ENCODE results near the gene TMEM125.

TMEM125 gene

GRCh38 chr1:43313771-43314170 lies 44.0 kb downstream of the TMEM125 start:
- DNase-seq: no peak

- no peak for DNase-seq
Observed at GRCh38 chr1:43314233-43314632, 44.5 kb downstream of the TMEM125 start.

GRCh38 chr1:43315481-43315880 lies 45.7 kb downstream of the TMEM125 start:
- no peak for DNase-seq

DNA sequence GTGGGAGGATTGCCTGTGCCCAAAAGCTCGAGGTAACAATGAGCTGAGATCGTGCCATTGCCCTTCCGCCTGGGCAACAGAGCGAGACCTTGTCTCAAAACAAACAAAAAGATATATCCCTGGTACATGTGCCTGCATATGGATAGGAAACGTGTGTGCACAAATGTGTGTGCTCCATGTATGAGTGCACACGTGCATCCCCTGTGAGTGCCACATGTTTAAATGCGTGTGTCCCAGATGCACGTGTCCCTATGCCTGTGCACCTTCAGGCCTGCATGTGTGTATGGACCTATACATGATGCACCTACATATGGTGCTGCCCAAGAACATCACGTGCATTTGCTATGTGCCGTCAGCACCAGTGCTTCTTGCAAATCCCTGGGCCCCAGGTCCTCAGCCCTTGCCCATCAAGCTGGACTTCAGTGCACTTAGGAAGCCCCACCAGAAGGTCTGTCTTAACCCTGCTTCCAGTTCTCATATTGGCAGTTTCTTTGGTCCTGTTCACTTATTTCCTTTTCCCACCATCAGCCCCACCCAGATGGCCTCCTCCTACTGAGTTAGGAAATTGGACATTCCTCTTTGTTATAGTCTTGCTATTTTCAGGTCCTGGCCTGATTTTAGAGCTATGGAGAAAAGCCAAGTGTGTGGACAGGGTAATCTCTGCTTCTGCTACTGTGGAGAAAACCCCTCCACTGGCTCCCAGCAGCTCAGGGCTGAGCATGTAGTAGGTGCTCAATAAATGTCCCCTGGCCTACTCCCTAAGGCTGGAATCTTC lies 46.4 kb downstream of the TMEM125 start:
- DNase-seq: no peak

DNA sequence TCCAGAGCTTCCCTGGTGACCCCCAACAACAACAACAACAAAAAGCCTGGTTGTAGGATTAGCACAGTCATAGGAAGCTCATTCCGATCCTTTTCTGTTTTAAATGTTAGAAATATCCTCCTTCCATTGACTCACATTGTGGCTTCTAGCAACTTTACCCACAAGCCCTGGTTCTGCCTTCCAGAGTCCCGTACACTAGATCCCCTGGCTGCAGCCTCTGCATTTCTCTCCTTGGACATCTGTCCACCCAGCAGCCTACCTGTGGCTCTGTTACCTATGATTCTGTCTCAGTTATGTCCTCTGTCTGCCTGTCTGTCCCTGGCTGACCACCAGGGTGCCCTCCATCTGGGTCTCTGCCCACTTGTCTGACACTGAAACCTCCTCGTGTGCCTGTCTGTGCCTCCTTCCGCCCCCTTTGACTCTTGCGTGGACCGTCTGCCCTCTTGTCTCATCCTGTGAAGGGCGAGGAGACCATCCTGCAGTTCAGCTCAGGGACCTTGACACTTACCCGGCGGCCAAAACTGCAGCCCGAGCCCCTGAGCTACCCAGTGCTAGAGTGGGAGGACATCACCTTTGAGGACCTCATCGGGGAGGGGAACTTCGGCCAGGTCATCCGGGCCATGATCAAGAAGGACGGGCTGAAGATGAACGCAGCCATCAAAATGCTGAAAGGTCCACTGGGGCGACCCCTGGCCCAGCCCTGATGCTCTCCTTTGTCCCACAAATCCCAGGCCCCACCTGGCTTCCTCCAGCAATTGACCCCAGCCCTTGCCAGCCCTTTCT lies 47.1 kb downstream of the TMEM125 start:
- DNase-seq: no peak

- no peak for DNase-seq
Observed at GRCh38 chr1:43317817-43318471, 48.2 kb downstream of the TMEM125 start.

GRCh38 chr1:43318831-43319230 lies 49.0 kb downstream of the TMEM125 start:
- no peak for DNase-seq

DNA sequence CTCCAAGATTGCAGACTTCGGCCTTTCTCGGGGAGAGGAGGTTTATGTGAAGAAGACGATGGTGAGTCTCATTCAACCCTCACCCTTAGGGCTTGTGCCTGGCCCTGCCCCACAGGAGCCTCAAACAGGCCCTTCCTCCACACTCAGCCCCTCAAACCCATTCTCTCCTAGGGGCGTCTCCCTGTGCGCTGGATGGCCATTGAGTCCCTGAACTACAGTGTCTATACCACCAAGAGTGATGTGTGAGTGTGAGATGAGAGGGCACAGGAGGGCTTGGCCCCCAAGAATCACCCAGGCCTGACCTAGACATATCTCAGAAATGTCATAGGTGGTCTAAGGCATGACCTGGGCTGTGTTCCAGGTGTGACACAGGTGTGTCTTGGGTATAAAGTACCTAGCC lies 49.5 kb downstream of the TMEM125 start:
- DNase-seq: no peak

- no peak for DNase-seq
Observed at GRCh38 chr1:43319766-43320165, 50.0 kb downstream of the TMEM125 start.

GRCh38 chr1:43321331-43321891 lies 51.6 kb downstream of the TMEM125 start:
- no peak for DNase-seq

DNA sequence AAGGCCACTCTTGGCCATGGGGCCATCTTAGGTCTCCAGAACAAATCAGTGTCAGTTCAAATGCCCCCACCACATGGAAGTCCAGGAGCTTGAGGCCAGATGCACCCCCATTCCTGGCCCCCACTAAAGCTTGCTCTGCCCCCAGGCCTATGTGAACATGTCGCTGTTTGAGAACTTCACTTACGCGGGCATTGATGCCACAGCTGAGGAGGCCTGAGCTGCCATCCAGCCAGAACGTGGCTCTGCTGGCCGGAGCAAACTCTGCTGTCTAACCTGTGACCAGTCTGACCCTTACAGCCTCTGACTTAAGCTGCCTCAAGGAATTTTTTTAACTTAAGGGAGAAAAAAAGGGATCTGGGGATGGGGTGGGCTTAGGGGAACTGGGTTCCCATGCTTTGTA lies 52.7 kb downstream of the TMEM125 start:
- DNase-seq: no peak

Data from NCI-H2029 (cell line).